Vagina (tissue), 2 donors: Measurements from ENCODE around the gene PSMB7. TPM values are rescaled to one million over a fixed set of nuclear protein-coding genes. Genes with fewer than 3 reads are reported as not detected.
A peak's percentile ranks its signal among the peaks of the same experiment; 100 is the strongest.
"Not testable (repeated sequence)": the region's sequence is repeated elsewhere in the genome, so short reads cannot be mapped to it uniquely, and the experiment has no call there.

Experiments
- DNase-seq, 2 donors: peaks; one replicate each; pipeline ENCODE4 v3.0.0-alpha.2; 2017; ENCODE audit errors: extremely low spot score in 2 of 2
- H3K27ac ChIP-seq: fragments of 200-600 bp; sonication (generic); one replicate; pipeline ENCODE4 v1.5.1; 2019
- H3K27me3 ChIP-seq: fragments of 200-600 bp; sonication (generic); one replicate; pipeline ENCODE4 v1.5.1; 2019
- H3K36me3 ChIP-seq, 2 donors: fragments of 200-600 bp; sonication (generic); one replicate each; pipeline ENCODE4 v1.5.1; 2017 to 2019
- H3K4me1 ChIP-seq: fragments of 200-600 bp; sonication (generic); one replicate; pipeline ENCODE4 v1.5.1; 2019
- H3K4me3 ChIP-seq, 2 donors: fragments of 200-600 bp; sonication (generic); 1 replicate in 1 of 2; 2 replicates in 1 of 2; pipeline ENCODE4 v1.5.1; 2016 to 2019
- H3K9me3 ChIP-seq: fragments of 200-600 bp; sonication (generic); one replicate; pipeline ENCODE4 v1.5.1; 2019
- POLR2A ChIP-seq, 2 donors: fragments of 450-650 bp; IDR thresholded peaks; one replicate each; pipeline ENCODE4 v1.6.1; 2017; ENCODE audit warnings: antibody characterized with exemption in 2 of 2, mild to moderate bottlenecking in 2 of 2, moderate library complexity in 2 of 2
- POLR2AphosphoS5 ChIP-seq, 2 donors: sonication (generic); formaldehyde crosslinking; IDR thresholded peaks; one replicate each; pipeline ENCODE4 v1.9.0; 2017; ENCODE audit warnings: antibody characterized with exemption in 2 of 2, mild to moderate bottlenecking in 2 of 2, low read depth in 1 of 2; ENCODE audit not compliant: insufficient read depth in 1 of 2
- intact Hi-C: fragments of 100-400 bp; cut with DNase I; formaldehyde crosslinking; loops from one replicate; pipeline ENCODE4 v1.15.1; 2023
- total RNA-seq: library from RNA; depleted of rRNA; stranded (reverse); fragments of >200 nt; gene quantifications from one replicate; pipeline ENCODE4 v1.2.3, GENCODE V29; 2016
- TF ChIP-seq, protein P1 (sequence below), 3 experiments: fragments of 450-650 bp in 2 of 3; fragments of 200-600 bp in 1 of 3; sonication (generic) in 1 of 3; IDR thresholded peaks; one replicate each; pipeline ENCODE4 v1.5.1; 2017 to 2019; ENCODE audit warnings: antibody characterized with exemption in 3 of 3, mild to moderate bottlenecking in 2 of 3, moderate library complexity in 2 of 3

The PSMB7 gene
- total RNA-seq, 1 donor from 2014 or later = 121 TPM

GRCh38 chr9:124429530-124429867 is 14.3 kb upstream of the PSMB7 start:
- intact Hi-C loops = no loop called here
- Histone ChIP-seq H3K9me3 (no peaks in the 10 kb centered on the region), H3K4me3 (no peak overlapping the region), H3K4me1 (no peaks in the 10 kb centered on the region), H3K36me3 (no peaks in the 10 kb centered on the region), H3K27me3 (no peaks in the 10 kb centered on the region), H3K27ac (no peak overlapping the region)
- TF ChIP-seq POLR2AphosphoS5 (IDR thresholded peaks at IDR 0.05; ENCODE audit: insufficient read depth in 1 of 2, low read depth in 1 of 2) (no peak), POLR2A (IDR thresholded peaks at IDR 0.05) (no peak)
- TF ChIP-seq, protein P1, sequence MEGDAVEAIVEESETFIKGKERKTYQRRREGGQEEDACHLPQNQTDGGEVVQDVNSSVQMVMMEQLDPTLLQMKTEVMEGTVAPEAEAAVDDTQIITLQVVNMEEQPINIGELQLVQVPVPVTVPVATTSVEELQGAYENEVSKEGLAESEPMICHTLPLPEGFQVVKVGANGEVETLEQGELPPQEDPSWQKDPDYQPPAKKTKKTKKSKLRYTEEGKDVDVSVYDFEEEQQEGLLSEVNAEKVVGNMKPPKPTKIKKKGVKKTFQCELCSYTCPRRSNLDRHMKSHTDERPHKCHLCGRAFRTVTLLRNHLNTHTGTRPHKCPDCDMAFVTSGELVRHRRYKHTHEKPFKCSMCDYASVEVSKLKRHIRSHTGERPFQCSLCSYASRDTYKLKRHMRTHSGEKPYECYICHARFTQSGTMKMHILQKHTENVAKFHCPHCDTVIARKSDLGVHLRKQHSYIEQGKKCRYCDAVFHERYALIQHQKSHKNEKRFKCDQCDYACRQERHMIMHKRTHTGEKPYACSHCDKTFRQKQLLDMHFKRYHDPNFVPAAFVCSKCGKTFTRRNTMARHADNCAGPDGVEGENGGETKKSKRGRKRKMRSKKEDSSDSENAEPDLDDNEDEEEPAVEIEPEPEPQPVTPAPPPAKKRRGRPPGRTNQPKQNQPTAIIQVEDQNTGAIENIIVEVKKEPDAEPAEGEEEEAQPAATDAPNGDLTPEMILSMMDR (IDR thresholded peaks at IDR 0.05) = no peak
- no peak for DNase-seq

DNA sequence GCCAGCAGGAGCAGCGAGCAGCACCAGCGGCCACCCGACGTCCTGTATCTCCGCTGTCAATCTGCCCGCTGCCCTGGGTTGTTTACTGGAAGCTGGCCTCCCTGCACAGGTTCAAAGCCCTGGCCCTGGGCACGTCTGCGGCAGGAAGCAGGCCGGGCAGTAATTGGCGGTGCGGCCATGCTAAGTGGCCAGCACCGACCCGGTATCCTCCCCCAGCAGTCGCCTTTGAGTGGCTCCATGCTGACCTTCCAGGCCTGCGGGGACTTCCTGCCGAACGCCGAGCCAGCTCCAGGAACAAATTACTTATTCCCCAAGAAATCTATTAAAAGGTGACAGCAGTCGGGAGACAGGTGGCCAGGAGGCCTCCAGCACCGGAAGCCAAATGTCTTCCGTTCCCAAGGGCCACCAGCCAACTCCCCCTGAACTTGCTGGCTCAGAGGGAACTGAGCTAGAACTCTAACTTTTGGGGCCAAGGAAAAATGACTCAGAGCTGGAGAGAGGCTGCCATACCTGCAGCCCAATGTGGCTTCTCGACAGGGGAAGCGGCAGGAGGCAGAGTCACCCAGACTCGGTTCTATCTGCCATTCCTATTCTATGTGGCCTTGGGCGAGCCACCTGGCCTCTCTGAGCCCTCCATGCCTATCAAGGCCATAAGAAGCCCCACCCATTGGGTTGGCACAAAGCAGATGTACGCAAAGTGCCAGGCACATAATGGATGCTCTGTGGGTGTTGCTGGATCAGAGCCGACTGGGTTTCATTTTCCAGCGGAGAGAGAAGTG is 13.7 kb upstream of the PSMB7 start:
- peak in 1 of 2 donors; percentile 84 for DNase-seq
- Histone ChIP-seq H3K4me1 (no peaks in the 10 kb centered on the region), H3K27me3 (no peaks in the 10 kb centered on the region), H3K27ac (no peak overlapping the region), H3K36me3 (no peaks in the 10 kb centered on the region), H3K4me3 (no peak overlapping the region), H3K9me3 (no peaks in the 10 kb centered on the region)
- intact Hi-C loops = no loop called here
- TF ChIP-seq, protein P1 (IDR thresholded peaks at IDR 0.05) = no peak
- TF ChIP-seq POLR2AphosphoS5 (IDR thresholded peaks at IDR 0.05; ENCODE audit: insufficient read depth in 1 of 2, low read depth in 1 of 2) = no peak
- TF ChIP-seq POLR2A (IDR thresholded peaks at IDR 0.05) = no peak

DNA sequence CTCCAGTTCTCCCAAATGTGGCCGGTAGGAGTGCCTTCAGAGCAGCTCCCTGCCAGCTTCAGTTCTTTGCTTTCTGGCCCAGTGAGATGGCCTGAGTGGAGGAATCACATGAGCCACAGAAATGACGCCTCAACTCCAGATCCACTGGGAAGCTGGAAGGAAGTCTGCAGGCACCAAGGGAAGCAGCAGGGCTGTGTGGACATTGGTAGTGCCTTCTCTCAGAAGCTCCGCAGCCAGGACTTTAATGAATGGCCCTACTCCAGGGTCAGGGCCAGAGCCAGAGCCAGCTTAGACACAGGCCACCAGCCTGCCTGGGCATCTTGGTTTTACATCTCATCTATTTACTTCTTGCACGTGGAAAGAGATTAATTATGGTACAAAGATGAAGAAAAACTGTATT is 12.0 kb upstream of the PSMB7 start:
- no peaks in the 10 kb centered on the region for H3K36me3 ChIP-seq
- peak in 1 of 2 donors; percentile 70 for DNase-seq
- H3K27me3 ChIP-seq = no peaks in the 10 kb centered on the region
- intact Hi-C loops = no loop called here
- H3K4me3 ChIP-seq = no peak overlapping the region
- H3K4me1 ChIP-seq = no peaks in the 10 kb centered on the region
- H3K9me3 ChIP-seq = no peaks in the 10 kb centered on the region
- no peak overlapping the region for H3K27ac ChIP-seq
- TF ChIP-seq, protein P1 (IDR thresholded peaks at IDR 0.05) = no peak
- TF ChIP-seq POLR2A (IDR thresholded peaks at IDR 0.05) (no peak), POLR2AphosphoS5 (IDR thresholded peaks at IDR 0.05; ENCODE audit: insufficient read depth in 1 of 2, low read depth in 1 of 2) (no peak)

DNA sequence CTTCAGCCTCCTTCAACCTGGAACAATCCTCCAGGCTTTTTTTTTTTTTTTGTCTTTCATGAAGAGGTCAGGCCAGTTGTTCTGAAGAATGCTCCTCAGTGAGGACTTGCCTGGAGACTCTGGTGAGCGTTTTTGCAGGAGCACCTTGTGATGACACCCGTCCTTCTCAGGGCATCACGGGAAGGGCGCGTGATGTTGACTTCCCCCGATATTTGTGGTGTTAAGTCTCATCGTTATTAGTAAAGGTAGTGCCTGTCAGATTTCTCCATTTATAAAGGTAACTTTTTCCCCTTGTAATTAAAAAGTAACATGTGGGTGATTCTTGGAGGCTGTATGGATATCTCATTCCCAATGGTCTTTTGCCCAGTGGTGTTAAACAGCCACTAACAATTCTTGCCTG is 11.1 kb upstream of the PSMB7 start:
- Histone ChIP-seq H3K9me3 (no peaks in the 10 kb centered on the region), H3K27me3 (no peaks in the 10 kb centered on the region), H3K4me3 (no peak overlapping the region), H3K4me1 (no peaks in the 10 kb centered on the region), H3K27ac (no peak overlapping the region), H3K36me3 (no peaks in the 10 kb centered on the region)
- no peak for TF ChIP-seq POLR2A (IDR thresholded peaks at IDR 0.05)
- TF ChIP-seq, protein P1 (IDR thresholded peaks at IDR 0.05) = no peak
- TF ChIP-seq POLR2AphosphoS5 (IDR thresholded peaks at IDR 0.05; ENCODE audit: insufficient read depth in 1 of 2, low read depth in 1 of 2) = no peak
- no peak for DNase-seq
- intact Hi-C loops = no loop called here

DNA sequence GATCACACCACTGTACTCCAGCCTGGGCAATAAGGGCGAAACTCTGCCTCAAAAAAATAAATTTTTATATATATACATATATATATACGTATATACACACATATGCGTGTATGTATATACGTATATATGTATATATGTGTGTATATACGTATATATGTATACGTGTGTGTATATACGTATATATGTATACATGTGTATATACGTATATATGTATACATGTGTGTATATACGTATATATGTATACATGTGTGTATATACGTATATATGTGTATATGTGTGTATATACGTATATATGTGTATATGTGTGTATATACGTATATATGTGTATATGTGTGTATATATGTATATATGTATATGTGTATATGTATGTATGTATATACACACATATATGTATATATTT is 10.5 kb upstream of the PSMB7 start:
- intact Hi-C loops, H3K9me3 ChIP-seq, H3K4me1 ChIP-seq, H3K4me3 ChIP-seq, DNase-seq, H3K27ac ChIP-seq, H3K27me3 ChIP-seq, H3K36me3 ChIP-seq: not testable (repeated sequence)
